Hepatic stellate cell (primary cell): ENCODE results near the gene DUSP10.

Experiments
- DNase-seq: peaks from one replicate; pipeline ENCODE4 v3.0.0; 2011; ENCODE audit warnings: low spot score

The DUSP10 gene

DNA sequence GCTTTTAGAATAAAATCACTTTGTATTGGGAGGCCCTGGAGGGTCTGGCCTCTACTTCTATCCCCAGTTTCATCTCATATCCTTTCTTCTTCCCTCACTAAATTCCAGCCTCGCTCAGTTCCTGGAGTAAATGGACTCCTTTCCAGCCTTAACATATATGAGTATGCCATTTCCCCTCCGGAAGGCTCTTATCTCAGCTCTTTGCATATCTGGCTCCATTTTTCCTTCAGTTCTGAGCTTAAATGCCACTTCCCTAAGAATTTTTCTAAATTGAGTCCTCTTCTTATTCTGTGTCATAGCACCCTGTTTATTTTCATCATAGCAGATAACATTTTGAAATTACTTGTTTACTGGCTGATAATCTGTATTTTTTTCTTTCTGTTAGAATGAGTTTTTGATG lies 20.2 kb upstream of the DUSP10 start:
- no peak for DNase-seq

DNA sequence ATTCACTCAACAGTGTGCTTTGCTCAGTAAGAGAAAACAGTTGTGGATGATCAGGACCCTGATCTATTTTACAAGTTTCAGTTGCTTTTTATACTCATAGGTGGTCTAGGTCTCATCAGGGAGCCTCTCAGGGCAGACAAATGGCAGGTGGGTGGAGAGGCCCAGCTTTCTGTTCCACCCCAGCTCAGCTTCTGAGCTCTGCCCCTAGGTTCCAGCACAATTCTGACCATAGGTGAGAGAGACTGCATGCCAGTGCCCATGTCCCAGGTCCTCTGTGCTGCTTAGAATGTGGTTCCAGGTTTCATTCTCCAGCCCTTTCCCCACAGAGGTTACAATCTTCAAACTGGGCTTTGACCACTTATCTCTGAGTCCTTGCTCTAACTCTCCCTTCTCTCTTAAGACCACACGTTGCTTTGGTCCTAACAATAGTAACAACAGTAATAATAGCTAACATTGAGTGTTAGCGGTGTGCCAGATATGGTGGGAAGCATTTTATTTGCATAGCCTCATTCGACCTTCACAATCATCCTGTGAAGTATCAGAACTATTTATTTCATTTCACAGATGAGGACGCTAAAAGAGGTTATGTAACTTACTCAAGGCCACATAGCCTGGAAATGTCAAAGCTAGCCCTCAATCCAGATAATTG lies 19.6 kb upstream of the DUSP10 start:
- no peak for DNase-seq

DNA sequence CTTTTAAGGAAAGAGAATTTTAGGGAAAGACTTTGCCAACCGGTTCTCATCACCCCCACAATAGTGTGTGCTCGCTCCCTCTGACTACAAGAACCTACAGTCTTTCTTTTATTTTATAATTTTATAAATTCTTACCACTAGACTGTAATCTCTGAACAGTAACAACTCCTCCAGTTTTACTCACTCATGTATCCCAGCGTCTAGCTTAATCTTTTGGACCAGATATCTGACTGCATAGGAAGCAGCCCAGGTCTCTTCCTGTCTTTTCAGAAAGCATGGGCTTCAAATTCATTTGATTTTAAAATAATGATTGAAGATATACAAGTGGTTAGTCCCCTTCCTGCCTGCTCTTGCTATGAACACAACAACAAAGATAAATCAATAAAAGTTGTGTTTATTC lies 19.0 kb upstream of the DUSP10 start:
- no peak for DNase-seq

DNA sequence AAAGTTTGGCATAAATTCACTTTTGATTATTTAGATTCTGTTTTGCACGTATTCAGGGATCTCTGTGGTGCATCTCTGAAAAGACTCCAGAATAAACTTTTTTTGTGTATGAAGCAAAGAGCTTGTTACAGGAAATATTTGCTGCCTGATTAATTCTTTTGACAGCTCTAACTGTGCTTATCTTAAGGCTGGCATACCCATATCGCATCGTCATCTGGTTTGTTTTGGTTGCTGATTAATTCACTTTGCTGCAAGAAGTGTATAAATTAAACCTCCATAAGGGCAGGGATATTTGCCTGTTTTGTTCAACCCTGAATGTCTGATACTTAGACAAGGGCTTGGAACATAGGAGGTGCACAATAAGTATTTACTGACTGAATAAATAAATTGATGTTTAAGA lies 17.5 kb upstream of the DUSP10 start:
- no peak for DNase-seq

DNA sequence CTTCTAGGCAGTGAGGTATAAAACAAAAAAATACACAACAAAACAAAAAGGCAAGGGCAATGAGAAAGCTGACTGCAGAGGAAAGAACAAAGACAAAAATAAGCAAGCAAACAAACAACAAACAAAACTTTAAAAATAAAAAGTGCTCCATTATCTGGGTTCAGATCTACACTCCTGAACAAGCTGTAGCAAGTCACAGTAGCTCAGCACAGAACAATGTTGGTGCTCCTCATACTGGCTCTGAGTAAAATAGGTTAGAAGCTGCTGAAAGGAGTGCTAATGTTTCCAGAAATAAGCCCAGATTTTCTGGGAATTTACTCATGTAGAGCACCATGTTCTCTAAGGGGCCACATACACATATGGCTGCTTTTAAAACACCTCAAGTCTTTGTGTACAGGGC lies 16.6 kb upstream of the DUSP10 start:
- DNase-seq = no peak

DNA sequence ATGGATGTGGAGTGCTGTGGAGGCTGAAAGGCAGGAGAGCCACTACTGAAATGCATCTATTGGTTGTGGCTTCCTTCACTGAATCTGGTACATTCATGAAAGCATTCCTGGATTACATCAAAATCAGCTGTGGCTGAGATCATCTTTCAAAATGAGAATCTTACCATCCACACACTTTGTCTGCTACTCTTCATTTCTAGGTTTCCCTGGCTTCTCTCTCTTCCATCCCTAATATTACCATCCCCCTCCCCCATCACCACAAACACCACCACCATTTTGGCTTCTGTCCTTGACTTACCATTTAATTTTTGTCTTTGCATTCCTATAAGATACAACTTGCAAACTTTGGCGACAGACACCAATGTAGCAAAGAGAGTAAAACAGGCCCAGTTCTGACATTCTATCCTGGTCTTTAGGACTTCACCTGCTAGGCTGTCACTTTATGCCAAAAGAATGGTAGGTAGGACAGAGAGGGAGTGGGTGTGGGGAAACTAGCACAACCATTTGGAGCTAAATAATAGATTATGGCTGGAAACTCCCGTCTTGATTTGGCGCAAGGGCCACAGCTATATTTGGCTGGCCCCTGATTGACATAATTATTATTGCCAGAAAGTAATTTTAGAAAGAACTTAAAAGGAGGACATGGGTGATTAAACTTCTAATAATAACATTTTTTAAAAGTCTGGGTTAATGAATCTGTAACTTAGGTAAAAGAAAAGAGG lies 15.1 kb upstream of the DUSP10 start:
- no peak for DNase-seq

DNA sequence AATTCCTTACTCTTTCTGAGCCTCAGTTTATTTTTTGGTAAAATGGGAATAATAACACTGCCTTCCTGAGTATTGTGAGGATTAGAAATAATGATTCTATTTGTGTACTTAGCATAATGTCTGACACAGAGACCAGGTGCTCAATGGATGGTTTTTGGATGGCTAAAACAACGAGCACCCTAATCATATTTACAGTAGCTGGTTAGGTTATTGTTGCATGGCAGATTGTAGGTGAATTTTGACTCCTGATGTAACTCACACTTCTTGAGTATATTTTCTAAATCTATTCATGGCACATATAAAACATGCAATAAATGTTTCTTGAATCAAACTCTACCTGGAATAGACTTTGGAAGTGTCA lies 11.9 kb upstream of the DUSP10 start:
- no peak for DNase-seq

DNA sequence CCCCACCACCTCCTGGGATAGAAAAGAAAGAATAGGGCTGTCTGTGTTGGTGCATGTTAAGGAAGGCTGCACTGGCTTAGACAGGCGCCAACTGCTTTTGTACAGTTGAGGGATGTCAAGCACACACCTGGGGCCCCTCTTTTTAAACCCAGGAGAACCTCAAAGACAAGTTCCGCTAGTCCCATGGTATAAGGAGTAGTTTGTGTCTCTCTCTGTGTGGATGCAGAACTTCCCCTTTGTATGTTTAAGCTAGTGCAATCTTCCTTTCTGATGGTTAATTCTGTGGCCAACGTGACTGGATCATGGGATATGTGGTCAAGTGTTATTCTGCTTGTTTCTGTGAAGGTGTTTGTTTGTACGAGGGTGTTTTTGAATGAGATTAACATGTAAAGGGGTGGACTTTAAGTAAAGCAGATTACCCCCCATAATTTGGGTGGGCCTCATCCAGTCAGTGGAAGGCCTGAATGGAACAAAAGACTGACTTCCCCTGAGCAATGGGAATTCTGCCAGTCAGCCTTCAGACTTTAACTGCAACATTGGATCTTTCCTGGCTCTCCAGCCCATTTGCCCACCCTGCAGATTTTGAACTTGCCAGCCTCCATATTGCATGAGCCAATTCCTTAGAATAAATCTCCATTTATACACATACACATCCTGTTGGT lies 9.5 kb upstream of the DUSP10 start:
- no peak for DNase-seq

DNA sequence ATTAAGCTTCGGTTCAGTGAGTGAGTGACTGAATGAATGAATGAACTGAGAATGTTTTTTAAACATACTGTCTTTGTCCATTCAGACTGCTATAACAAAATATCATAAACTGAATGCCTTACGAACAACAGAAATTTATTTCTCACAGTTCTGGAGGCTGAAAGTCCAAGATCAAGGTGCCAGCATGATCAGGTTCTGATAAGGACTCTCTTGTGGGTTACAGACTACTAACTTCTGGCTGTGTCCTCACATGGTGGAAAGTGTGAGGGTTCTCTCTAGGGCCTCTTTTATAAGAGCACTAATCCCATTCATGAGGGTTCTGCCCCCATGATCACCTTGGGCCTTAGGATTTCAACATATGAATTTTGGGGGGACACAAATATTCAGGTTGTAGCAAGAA lies 7.1 kb upstream of the DUSP10 start:
- DNase-seq = no peak

DNA sequence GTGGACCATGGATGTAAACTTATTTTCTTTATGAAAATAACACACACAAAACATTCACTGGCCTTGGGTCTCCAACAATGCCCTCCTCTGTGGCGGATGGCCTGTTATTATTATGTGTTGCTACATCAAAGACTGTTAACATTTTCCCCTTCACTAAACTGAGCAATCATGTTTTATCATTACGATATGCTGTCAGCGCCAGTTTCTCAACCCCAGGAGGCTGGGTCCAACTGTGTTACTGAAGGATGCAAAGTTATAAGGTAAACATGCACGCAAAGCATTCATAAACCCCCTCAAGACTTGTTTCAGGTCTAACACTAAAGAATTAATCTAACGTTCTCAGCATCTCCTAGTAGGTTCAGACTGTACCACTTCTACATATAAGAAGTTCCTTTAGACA lies 6.0 kb upstream of the DUSP10 start:
- no peak for DNase-seq

DNA sequence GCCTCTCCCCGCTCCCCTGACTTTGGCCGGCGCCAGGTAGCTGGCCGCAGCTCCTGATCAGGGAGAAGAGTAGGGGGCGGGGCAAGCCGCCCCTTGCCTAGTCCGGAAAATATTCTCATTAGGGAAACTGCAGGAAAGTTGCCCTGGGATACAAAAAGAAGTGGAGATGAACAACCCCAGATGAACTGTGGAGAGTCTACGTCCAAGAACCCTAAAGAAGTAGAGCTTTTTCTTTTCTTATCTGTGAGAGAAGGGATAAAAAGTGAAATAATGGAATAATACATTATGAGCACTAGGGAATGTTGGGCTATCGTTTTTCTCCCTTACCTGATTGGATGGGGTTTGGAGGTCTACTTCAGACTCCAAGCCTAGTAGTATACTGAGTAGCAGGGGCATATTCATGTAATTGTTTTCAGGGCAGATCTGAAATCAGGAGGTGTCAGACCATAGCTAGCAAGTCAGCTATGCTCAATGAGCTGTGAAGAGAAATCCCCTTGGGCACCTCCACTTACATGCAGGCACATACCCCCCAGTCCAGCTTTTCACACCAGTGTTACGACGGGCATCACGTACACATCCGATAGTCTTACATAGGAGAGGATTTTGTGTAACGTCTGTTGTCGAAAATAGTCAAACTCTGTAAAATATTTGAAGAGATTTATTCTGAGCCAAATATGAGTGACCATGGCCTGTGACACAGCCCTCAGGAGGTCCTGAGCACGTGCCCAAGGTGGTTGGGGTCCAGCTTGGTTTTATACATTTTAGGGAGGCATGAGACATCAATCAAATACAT lies 1.7 kb upstream of the DUSP10 start:
- no peak for DNase-seq

DNA sequence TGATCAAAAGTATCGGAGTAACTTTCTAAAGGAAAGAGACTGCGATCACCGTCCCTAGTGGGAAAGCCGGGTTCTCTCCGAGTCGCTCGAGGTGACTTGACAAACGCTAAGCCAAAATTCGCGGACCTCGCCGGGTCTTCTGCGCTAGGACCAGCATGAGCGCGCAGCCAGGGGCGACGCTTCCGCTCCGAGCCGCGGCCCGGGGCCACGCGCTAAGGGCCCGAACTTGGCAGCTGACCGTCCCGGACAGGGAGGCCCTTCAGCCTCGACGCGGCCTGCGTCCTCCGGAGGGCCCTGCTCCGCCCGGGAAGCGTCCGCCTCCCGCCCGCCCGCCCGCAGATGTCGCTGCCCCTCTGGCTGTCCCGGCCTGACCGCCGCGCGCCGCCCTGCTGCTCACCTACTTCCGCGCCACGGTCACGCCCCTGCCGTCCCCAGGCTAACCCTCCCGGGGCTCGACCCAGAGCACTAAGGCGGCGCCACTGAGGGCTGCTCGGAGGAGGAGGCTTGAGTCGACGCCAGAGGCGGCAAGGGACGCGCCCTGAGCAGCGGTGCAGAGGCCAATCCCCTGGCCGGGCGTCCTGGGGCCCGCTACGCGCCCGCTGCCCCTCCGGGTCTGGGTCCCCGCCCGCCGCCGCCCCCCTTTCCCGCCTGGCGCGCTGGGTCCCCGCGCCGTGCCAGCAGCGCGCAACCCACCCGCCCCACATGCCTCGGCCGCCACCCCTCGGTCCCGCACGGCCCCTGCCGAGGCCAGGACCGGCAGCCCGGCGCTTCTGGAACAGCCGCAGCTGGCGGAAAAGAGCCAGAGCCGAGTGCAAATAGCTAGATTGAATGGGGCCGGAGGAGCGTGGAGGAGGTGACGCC lies 896 bp upstream of the DUSP10 start:
- DNase-seq = peak; percentile 73

DNA sequence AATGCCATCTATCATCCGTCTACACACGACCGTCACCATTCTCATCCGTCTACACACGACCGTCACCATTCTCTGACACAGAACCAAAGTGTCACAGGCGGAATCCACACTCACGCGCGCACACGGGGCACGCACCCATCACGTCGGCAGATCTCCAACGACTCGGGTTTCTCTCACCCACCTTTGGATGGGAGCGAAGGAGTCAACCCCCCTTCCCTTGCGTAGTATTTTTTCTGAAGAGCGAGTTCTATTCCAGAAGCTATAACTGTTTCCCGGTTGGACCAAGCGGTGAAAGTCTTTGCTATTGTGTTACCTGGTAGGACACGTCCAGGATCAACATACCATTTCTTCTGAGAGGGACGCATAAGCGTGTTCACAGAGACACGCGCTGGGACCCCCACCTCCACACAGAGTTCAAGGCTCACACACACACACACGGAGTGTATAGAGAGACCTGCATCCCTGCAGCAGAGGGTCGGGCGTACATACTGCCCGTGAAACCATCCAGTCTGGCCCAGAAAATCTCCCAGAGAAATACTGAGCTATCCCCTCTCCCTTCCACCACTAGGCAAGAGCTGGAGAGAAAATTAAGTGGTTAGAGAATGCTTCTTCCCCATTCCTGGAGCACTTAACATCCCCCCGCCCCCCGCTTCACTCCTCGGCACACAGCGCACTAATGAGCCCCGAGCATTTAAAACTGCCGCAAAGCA lies 741 bp downstream of the DUSP10 start:
- peak; percentile 48 for DNase-seq

DNA sequence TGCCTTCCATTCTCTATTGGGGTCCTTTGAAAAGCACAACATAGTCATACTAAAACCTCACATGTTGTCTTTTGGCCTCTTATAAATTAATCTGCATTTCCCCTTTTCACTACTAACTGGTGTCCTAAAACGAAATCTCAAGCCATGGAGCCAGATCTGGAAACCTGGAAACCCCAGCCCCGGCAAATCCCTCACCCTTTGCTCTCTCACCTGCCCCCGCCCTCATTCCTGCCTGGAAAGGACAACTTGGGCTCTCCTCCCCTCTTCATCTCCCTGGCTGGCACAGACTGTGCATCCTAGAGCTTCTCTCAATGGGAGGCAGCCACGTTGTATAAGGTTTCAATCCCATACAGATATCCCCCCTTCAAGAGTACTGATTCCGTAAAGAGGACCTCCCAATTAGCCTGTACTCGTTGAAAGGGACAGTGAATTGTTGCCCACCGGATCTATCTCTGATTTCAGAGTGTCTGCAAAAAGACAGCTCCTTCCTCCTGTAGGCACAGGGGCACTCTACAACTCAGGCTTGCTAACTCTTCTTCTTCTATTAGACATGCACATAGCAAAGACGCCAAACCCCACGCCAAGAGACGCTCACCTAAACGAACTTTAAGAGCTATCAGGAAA lies 1.4 kb downstream of the DUSP10 start:
- DNase-seq = peak; percentile 19

DNA sequence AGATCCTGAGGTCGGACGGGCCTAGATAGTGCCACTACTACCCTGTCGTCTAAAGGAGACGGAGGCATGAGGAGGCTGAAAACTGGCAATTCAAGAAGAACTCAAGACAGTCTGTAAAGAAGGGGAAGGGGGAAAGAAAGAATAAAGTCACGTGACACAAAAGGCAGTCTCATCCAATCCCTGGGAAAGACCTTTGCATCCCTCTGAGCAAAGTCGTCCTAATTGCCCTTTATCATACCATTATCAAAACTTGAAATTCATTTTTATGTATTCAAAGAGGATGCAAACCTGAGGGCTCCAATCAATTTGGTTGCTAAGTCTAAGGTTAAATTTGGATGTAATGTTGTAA lies 2.2 kb downstream of the DUSP10 start:
- DNase-seq = no peak

DNA sequence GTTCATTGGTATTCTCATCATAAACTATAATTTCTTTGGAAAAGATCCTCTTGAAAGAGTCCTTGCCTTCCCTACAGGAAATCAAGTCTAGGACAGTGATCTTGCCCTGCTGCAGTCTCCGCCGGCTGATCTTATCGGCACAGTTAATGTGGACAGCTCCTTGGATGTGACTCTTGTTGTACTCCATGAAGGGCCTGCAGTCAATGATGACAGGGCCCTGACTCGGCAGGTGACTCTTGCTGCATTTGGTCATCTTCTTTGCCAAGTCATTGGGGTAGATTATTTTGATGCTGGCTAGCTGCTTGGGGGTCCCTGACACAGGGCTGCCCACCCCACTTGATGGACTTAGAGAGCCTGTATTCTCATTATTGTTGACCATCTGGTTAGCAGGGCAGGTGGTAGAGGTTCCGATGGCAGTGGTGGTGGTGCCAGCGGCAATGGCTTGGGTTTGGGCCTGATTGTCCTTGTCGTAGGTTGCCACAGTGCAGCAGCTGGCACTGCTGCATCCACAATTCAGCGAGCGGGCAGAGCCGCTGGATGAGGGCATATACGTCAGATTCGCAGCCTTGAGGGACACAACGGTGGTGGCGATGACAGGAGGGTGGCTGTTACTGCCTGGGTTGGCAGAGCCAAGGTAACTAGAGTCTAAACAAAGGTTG lies 2.7 kb downstream of the DUSP10 start:
- DNase-seq = no peak

DNA sequence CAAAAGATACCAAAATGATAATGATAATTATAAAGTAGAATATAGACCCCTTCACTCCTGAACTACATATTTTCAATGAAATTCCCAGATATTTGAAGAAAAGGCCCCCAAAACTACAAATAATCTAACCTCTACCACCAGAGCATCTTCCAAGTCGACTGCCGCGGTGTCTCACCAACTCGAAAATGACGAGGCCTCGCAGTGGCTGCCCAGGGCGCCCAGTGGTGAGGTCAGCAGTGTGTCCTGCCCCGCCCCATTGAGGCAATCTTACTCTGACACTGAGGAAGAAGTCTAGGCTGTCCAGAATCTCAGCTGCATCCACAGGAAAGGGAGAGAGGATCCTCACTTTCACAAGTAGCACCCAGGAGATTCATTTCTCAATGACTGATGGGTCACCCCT lies 5.2 kb downstream of the DUSP10 start:
- no peak for DNase-seq

DNA sequence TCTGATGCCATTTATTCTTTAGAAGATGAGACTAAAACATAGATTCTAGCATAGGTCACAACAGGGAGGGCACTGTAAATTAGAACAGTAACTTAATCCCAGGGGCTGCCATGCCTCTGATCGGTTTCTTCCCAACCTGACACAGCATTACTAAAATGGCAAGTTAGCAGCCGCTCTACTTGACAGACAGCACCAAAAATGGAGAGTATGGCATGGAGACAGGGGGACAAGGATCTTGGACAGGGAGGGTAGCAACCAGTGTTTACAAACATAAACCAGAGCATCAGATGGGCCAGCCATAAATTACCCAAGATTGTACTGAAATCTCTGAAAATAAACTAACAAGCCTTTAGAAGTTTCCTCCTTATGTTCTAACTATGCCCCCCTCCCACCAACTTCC lies 5.9 kb downstream of the DUSP10 start:
- DNase-seq = no peak

DNA sequence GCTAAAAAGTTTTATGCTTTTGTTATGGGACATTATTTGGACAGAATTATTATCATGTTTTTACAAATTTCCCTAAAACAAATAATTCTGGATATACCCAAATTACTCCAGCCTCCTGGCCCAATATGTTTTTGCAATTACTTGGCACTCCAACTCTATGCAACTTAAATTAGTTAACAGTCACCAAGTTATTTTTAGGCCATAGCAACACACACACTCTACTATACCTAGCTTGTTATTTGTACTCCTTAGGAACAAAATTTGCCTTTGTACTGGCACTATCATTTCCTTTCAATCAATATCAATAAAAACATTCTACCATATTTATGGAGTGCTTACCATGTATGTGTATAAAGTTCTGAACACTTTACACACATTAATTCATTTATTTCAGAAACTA lies 7.7 kb downstream of the DUSP10 start:
- no peak for DNase-seq

DNA sequence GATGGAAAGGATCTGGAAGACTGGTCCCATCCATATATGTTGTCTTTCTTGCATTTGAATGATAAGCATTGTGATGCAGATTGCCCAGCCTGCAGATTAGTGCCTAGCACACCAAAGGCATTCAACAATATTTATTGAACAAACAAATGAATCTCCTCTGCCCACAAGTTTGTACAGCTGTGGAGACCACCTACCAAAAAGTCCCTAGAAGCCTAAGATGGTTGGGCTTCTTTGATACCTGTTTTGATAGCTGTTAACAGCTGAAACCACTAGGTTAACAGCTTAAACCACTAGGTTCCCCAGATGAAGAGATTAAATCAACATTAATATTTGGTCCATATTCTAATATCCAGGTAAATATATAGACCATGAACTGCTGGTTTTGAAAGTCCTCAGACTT lies 9.8 kb downstream of the DUSP10 start:
- no peak for DNase-seq
